AG09319 (cell line): ENCODE measurements around the gene SDHD.
"Not testable (repeated sequence)": the region's sequence is repeated elsewhere in the genome, so short reads cannot be mapped to it uniquely, and the experiment has no call there.

Experiments
- DNase-seq: peaks from one replicate; pipeline ENCODE4 v3.0.0-alpha.2; 2010; ENCODE audit warnings: low read depth; ENCODE audit errors: extremely low read depth
- CTCF ChIP-seq: IDR thresholded peaks from 2 replicates; pipeline ENCODE4 v1.5.1; 2011; ENCODE audit warnings: low read depth, mild to moderate bottlenecking, inconsistent platforms, low read length, moderate library complexity

SDHD gene

GRCh38 chr11:112086422-112087191, at the start of gene SDHD, which contains the start of gene TIMM8B:
Gene SDHD, plus strand, starts transcription at chr11:112086873. Its CDS starts 35 bp downstream, at chr11:112086908.
Gene TIMM8B, minus strand, starts transcription at chr11:112086756. Its CDS starts 33 bp downstream, at chr11:112086723.
- DNase-seq, result peak; percentile 89
- TF ChIP-seq CTCF, result peak; percentile 37

GRCh38 chr11:112037527-112037926, 49.1 kb upstream of the SDHD start:
- no peak for TF ChIP-seq CTCF
- no peak for DNase-seq

GRCh38 chr11:112042161-112042960, 44.3 kb upstream of the SDHD start:
- no peak for TF ChIP-seq CTCF
- DNase-seq, result no peak

- TF ChIP-seq CTCF, result no peak
- DNase-seq, result no peak
Measured at GRCh38 chr11:112042961-112043304, 43.7 kb upstream of the SDHD start.

GRCh38 chr11:112044961-112045360, 41.7 kb upstream of the SDHD start:
- no peak for TF ChIP-seq CTCF
- no peak for DNase-seq

GRCh38 chr11:112046647-112047046, 40.0 kb upstream of the SDHD start:
- DNase-seq, result not testable (repeated sequence)

- not testable (repeated sequence) for DNase-seq
Measured at GRCh38 chr11:112048256-112048655, 38.4 kb upstream of the SDHD start.

- no peak for DNase-seq
- TF ChIP-seq CTCF, result no peak
Measured at GRCh38 chr11:112049777-112050176, 36.9 kb upstream of the SDHD start.
